Mesenchymal stem cell (in vitro differentiated cells and primary cell): Measurements from ENCODE around the gene PXDN. TPM values are rescaled to one million over a fixed set of nuclear protein-coding genes. Genes with fewer than 3 reads are reported as not detected.

Experiments used
- DNase-seq: peaks from one replicate; pipeline ENCODE4 v3.0.0-alpha.2; 2013
- H2AFZ ChIP-seq: one replicate; pipeline ENCODE4 v1.6.1; 2013; ENCODE audit warnings: low read depth, mild to moderate bottlenecking, control low read depth, inconsistent platforms, low read length, moderate library complexity
- H2AK5ac ChIP-seq: 2 replicates; pipeline ENCODE4 v1.6.1; 2013; ENCODE audit warnings: low read length, moderate library complexity, mild to moderate bottlenecking, inconsistent platforms; ENCODE audit not compliant: severe bottlenecking
- H2BK120ac ChIP-seq: one replicate; pipeline ENCODE4 v1.6.1; 2013; ENCODE audit warnings: low read depth, mild to moderate bottlenecking, inconsistent platforms, low read length, moderate library complexity
- H2BK12ac ChIP-seq, 2 experiments: one replicate each; pipeline ENCODE4 v1.6.1; 2013; ENCODE audit warnings: inconsistent platforms in 2 of 2, low read length in 2 of 2, mild to moderate bottlenecking in 2 of 2, moderate library complexity in 2 of 2, control low read depth in 1 of 2
- H2BK15ac ChIP-seq: one replicate; pipeline ENCODE4 v1.6.1; 2013; ENCODE audit warnings: mild to moderate bottlenecking, low read depth, inconsistent platforms; ENCODE audit not compliant: poor library complexity, severe bottlenecking
- H2BK5ac ChIP-seq: 2 replicates; pipeline ENCODE4 v1.6.1; 2013; ENCODE audit warnings: low read depth, mild to moderate bottlenecking, low read length, control low read depth, inconsistent platforms; ENCODE audit not compliant: poor library complexity, severe bottlenecking
- H3K14ac ChIP-seq, 2 experiments: one replicate each; pipeline ENCODE4 v1.6.1; 2013; ENCODE audit warnings: inconsistent platforms in 2 of 2, low read length in 2 of 2, control low read depth in 1 of 2, mild to moderate bottlenecking in 1 of 2, moderate library complexity in 1 of 2
- H3K18ac ChIP-seq, 2 experiments: one replicate each; pipeline ENCODE4 v1.6.1; 2013; ENCODE audit warnings: inconsistent platforms in 2 of 2, low read length in 2 of 2, control low read depth in 1 of 2, low read depth in 1 of 2, mild to moderate bottlenecking in 1 of 2
- H3K23ac ChIP-seq, 2 experiments: one replicate each; pipeline ENCODE4 v1.6.1; 2013; ENCODE audit warnings: inconsistent platforms in 2 of 2, low read length in 2 of 2, mild to moderate bottlenecking in 2 of 2, moderate library complexity in 2 of 2, control low read depth in 1 of 2
- H3K27ac ChIP-seq: 2 replicates; pipeline ENCODE4 v1.5.1; 2013; ENCODE audit warnings: mild to moderate bottlenecking, moderate library complexity, low read length, control low read depth, inconsistent platforms; ENCODE audit not compliant: poor library complexity, severe bottlenecking
- H3K27me3 ChIP-seq, 2 experiments: 2 replicates each; pipeline versions ENCODE4 v1.6.1 to v1.7.0; 2013; ENCODE audit warnings: low read length in 2 of 2, mild to moderate bottlenecking in 2 of 2, moderate library complexity in 2 of 2, control low read depth in 1 of 2, inconsistent platforms in 1 of 2; ENCODE audit not compliant: control insufficient read depth in 1 of 2, insufficient read depth in 1 of 2
- H3K36me3 ChIP-seq, 2 experiments: 2 replicates each; pipeline versions ENCODE4 v1.6.1 to v1.7.0; 2013; ENCODE audit warnings: low read length in 2 of 2, control low read depth in 1 of 2, inconsistent platforms in 1 of 2, low read depth in 1 of 2, mild to moderate bottlenecking in 1 of 2; ENCODE audit not compliant: insufficient read depth in 2 of 2, control insufficient read depth in 1 of 2
- H3K4ac ChIP-seq, 2 experiments: one replicate each; pipeline ENCODE4 v1.6.1; 2013; ENCODE audit warnings: inconsistent platforms in 2 of 2, low read length in 2 of 2, mild to moderate bottlenecking in 2 of 2, moderate library complexity in 2 of 2, control low read depth in 1 of 2, low read depth in 1 of 2
- H3K4me1 ChIP-seq: 2 replicates; pipeline ENCODE4 v1.6.1; 2013; ENCODE audit warnings: low read depth, low read length, control low read depth; ENCODE audit not compliant: control insufficient read depth, insufficient read depth
- H3K4me2 ChIP-seq: 2 replicates; pipeline ENCODE4 v1.6.1; 2013; ENCODE audit warnings: low read length, mild to moderate bottlenecking, inconsistent platforms; ENCODE audit not compliant: poor library complexity, severe bottlenecking
- H3K4me3 ChIP-seq, 2 experiments: 2 replicates each; pipeline versions ENCODE4 v1.5.1 to v1.7.0; 2013; ENCODE audit warnings: low read length in 2 of 2, mild to moderate bottlenecking in 2 of 2, control low read depth in 1 of 2, low read depth in 1 of 2; ENCODE audit not compliant: insufficient read depth in 1 of 2
- H3K79me1 ChIP-seq: replicated peaks from 2 replicates; pipeline ENCODE4 v1.6.1; 2013; ENCODE audit warnings: mild to moderate bottlenecking, control low read depth, low read length, inconsistent platforms; ENCODE audit not compliant: poor library complexity, severe bottlenecking
- H3K9ac ChIP-seq: 2 replicates; pipeline ENCODE4 v1.7.0; 2013; ENCODE audit warnings: mild to moderate bottlenecking, low read length, moderate library complexity
- H3K9me3 ChIP-seq: 2 replicates; pipeline ENCODE4 v1.7.0; 2013; ENCODE audit warnings: mild to moderate bottlenecking, low read length; ENCODE audit not compliant: control insufficient read depth
- H4K8ac ChIP-seq: one replicate; pipeline ENCODE4 v1.6.1; 2013; ENCODE audit warnings: inconsistent platforms, mild to moderate bottlenecking, low read length, moderate library complexity
- H4K91ac ChIP-seq: one replicate; pipeline ENCODE4 v1.6.1; 2013; ENCODE audit warnings: mild to moderate bottlenecking, low read length, inconsistent platforms
- WGBS: methylation state at CpG from one replicate; pipeline ENCODE4 v1.1.7; 2013; ENCODE audit warnings: mixed read lengths; 5-methylcytosine and 5-hydroxymethylcytosine counted together
- polyA plus RNA-seq, 2 experiments: library from polyadenylated mRNA; stranded (reverse); fragments of 200-250 nt; gene quantifications; one replicate each; pipeline ENCODE4 v1.2.3, GENCODE V29; 2013

Gene PXDN
- 621 TPM for polyA plus RNA-seq (2013, experiment 1 of 2)
- 614 TPM for polyA plus RNA-seq (2013, experiment 2 of 2)

- Histone ChIP-seq H2BK12ac (peak within 1 kb of the TSS; percentile 28 to 59), H3K79me1 (peaks cover 18% of the 10 kb centered on the region), H2BK5ac (peak within 1 kb of the TSS; percentile 96), H3K4ac (peak within 1 kb of the TSS; percentile 60 to 97), H2AK5ac (peak within 1 kb of the TSS; percentile 36), H3K4me2 (peak within 1 kb of the TSS; percentile 77), H3K23ac (peak within 1 kb of the TSS in 1 of 2 experiments; percentile 75), H3K9me3 (no peaks in the 10 kb centered on the region), H4K91ac (peak within 1 kb of the TSS; percentile 93), H3K36me3 (peaks cover 0 to 33% of the 10 kb centered on the region in 2 experiments), H4K8ac (peak within 1 kb of the TSS; percentile 55), H3K27ac (peak within 1 kb of the TSS; percentile 94), H3K14ac (peak within 1 kb of the TSS; percentile 48 to 94), H2BK15ac (peak within 1 kb of the TSS; percentile 58), H3K4me1 (peaks cover 33% of the 10 kb centered on the region), H3K4me3 (peak within 1 kb of the TSS; percentile 82 to 92), H2BK120ac (peak within 1 kb of the TSS; percentile 99), H3K18ac (peak within 1 kb of the TSS; percentile 89 to 95), H2AFZ (peak within 1 kb of the TSS; percentile 18), H3K27me3 (peaks cover 0 to 37% of the 10 kb centered on the region in 2 experiments), H3K9ac (peak within 1 kb of the TSS; percentile 91)
- 2% methylated on average over 67 of the region's 71 CpGs for WGBS
- DNase-seq, result peak; percentile 78
These were observed at the start of gene PXDN for GRCh38 chr2:1744446-1745170. Gene PXDN, minus strand, starts transcription at chr2:1744515. Its CDS starts 60 bp downstream, at chr2:1744455.

- H3K4me3 ChIP-seq, result no peak overlapping the region
- H3K79me1 ChIP-seq, result no peaks in the 10 kb centered on the region
- H2AFZ ChIP-seq, result no peak overlapping the region
- no peak overlapping the region for H3K9ac ChIP-seq
- H3K4me1 ChIP-seq, result no peaks in the 10 kb centered on the region
- H3K36me3 ChIP-seq, result no peaks in the 10 kb centered on the region
- H3K27me3 ChIP-seq, result peaks cover 6 to 54% of the 10 kb centered on the region in 2 experiments
- no peak overlapping the region for H4K91ac ChIP-seq
- no peaks in the 10 kb centered on the region for H3K9me3 ChIP-seq
- H3K27ac ChIP-seq, result no peak overlapping the region
- H3K4me2 ChIP-seq, result no peak overlapping the region
- H3K14ac ChIP-seq, result no peak overlapping the region
- no peak overlapping the region for H4K8ac ChIP-seq
- H2BK12ac ChIP-seq, result no peak overlapping the region
- no peak for DNase-seq
- H3K23ac ChIP-seq, result no peak overlapping the region
- no peak overlapping the region for H2BK15ac ChIP-seq
- no peak overlapping the region for H3K4ac ChIP-seq
- no peak overlapping the region for H3K18ac ChIP-seq
- H2AK5ac ChIP-seq, result no peak overlapping the region
- no peak overlapping the region for H2BK5ac ChIP-seq
- 83% methylated on average over 18 of the region's 18 CpGs for WGBS
- no peak overlapping the region for H2BK120ac ChIP-seq
These were observed 49.6 kb upstream of the PXDN start for GRCh38 chr2:1793868-1794445.

GRCh38 chr2:1793001-1793867 lies 48.9 kb upstream of the PXDN start:
- no peaks in the 10 kb centered on the region for H3K79me1 ChIP-seq
- H3K14ac ChIP-seq, result no peak overlapping the region
- no peaks in the 10 kb centered on the region for H3K36me3 ChIP-seq
- 86% methylated on average over 23 of the region's 23 CpGs for WGBS
- no peak overlapping the region for H2BK12ac ChIP-seq
- H3K23ac ChIP-seq, result no peak overlapping the region
- no peak overlapping the region for H2AK5ac ChIP-seq
- H4K91ac ChIP-seq, result no peak overlapping the region
- H2BK5ac ChIP-seq, result no peak overlapping the region
- no peak overlapping the region for H3K27ac ChIP-seq
- no peak overlapping the region for H3K4me3 ChIP-seq
- no peaks in the 10 kb centered on the region for H3K9me3 ChIP-seq
- H3K4me2 ChIP-seq, result no peak overlapping the region
- no peak overlapping the region for H2AFZ ChIP-seq
- no peak overlapping the region for H2BK15ac ChIP-seq
- no peak for DNase-seq
- H3K18ac ChIP-seq, result no peak overlapping the region
- H4K8ac ChIP-seq, result no peak overlapping the region
- H3K27me3 ChIP-seq, result peaks cover 12 to 54% of the 10 kb centered on the region in 2 experiments
- H3K4ac ChIP-seq, result no peak overlapping the region
- no peaks in the 10 kb centered on the region for H3K4me1 ChIP-seq
- H3K9ac ChIP-seq, result no peak overlapping the region
- H2BK120ac ChIP-seq, result no peak overlapping the region
